Measurements from ENCODE around the gene ZBTB21.

The ZBTB21 gene

GRCh38 chr21:42042651-42043050 is 32.5 kb upstream of the ZBTB21 start:
- no peak overlapping the region for H3K27ac ChIP-seq (ENCODE audit: low read depth, low read length)
- no peaks in the 10 kb centered on the region for H3K79me2 ChIP-seq (ENCODE audit: control insufficient read depth, low read length)
- H3K36me3 ChIP-seq (ENCODE audit: control insufficient read depth, low read length), result no peaks in the 10 kb centered on the region
- no peaks in the 10 kb centered on the region for H3K9me3 ChIP-seq (ENCODE audit: control insufficient read depth, insufficient read depth, low read length)
- H3K4me1 ChIP-seq (ENCODE audit: control insufficient read depth, low read length), result peaks cover 2% of the 10 kb centered on the region; the same call in 1 of the 2 replicates
- TF ChIP-seq EZH2phosphoT487 (IDR thresholded peaks at IDR 0.05; ENCODE audit: borderline replicate concordance, low read length) (no peak), CTCF (IDR thresholded peaks at IDR 0.05; ENCODE audit: low read depth, low read length, poor library complexity, severe bottlenecking) (no peak)
- H4K20me1 ChIP-seq (ENCODE audit: control insufficient read depth, insufficient read depth, low read depth, low read length), result no peaks in the 10 kb centered on the region
- no peak overlapping the region for H3K4me2 ChIP-seq (ENCODE audit: low read length)
- H3K9me2 ChIP-seq (replicated peaks; ENCODE audit: control insufficient read depth, low read length), result no peaks in the 10 kb centered on the region
- H3K4me3 ChIP-seq (ENCODE audit: low read length), result no peak overlapping the region
- H3F3A ChIP-seq (ENCODE audit: control insufficient read depth, insufficient read depth), result no peaks in the 10 kb centered on the region
- H3K27me3 ChIP-seq (ENCODE audit: control insufficient read depth, low read length), result no peaks in the 10 kb centered on the region

- no peaks in the 10 kb centered on the region for H3F3A ChIP-seq (ENCODE audit: control insufficient read depth, insufficient read depth)
- no peaks in the 10 kb centered on the region for H3K9me2 ChIP-seq (replicated peaks; ENCODE audit: control insufficient read depth, low read length)
- TF ChIP-seq EZH2phosphoT487 (IDR thresholded peaks at IDR 0.05; ENCODE audit: borderline replicate concordance, low read length) (no peak), CTCF (IDR thresholded peaks at IDR 0.05; ENCODE audit: low read depth, low read length, poor library complexity, severe bottlenecking) (no peak)
- H3K9me3 ChIP-seq (ENCODE audit: control insufficient read depth, insufficient read depth, low read length), result no peaks in the 10 kb centered on the region
- peaks cover 7% of the 10 kb centered on the region; the same call in 1 of the 2 replicates for H3K4me1 ChIP-seq (ENCODE audit: control insufficient read depth, low read length)
- no peaks in the 10 kb centered on the region for H3K79me2 ChIP-seq (ENCODE audit: control insufficient read depth, low read length)
- no peak overlapping the region for H3K4me3 ChIP-seq (ENCODE audit: low read length)
- H3K27ac ChIP-seq (ENCODE audit: low read depth, low read length), result no peak overlapping the region
- no peak overlapping the region for H3K4me2 ChIP-seq (ENCODE audit: low read length)
- H3K36me3 ChIP-seq (ENCODE audit: control insufficient read depth, low read length), result no peaks in the 10 kb centered on the region
- no peaks in the 10 kb centered on the region for H4K20me1 ChIP-seq (ENCODE audit: control insufficient read depth, insufficient read depth, low read depth, low read length)
- no peaks in the 10 kb centered on the region for H3K27me3 ChIP-seq (ENCODE audit: control insufficient read depth, low read length)
These were observed 31.6 kb upstream of the ZBTB21 start for GRCh38 chr21:42041711-42042110.

- H3K4me2 ChIP-seq (ENCODE audit: low read length), result no peak overlapping the region
- H3K79me2 ChIP-seq (ENCODE audit: control insufficient read depth, low read length), result no peaks in the 10 kb centered on the region
- H3K27me3 ChIP-seq (ENCODE audit: control insufficient read depth, low read length), result no peaks in the 10 kb centered on the region
- no peaks in the 10 kb centered on the region for H3K9me2 ChIP-seq (replicated peaks; ENCODE audit: control insufficient read depth, low read length)
- no peak overlapping the region for H3K27ac ChIP-seq (ENCODE audit: low read depth, low read length)
- H3K4me1 ChIP-seq (ENCODE audit: control insufficient read depth, low read length), result peaks cover 7% of the 10 kb centered on the region; the same call in 1 of the 2 replicates
- no peaks in the 10 kb centered on the region for H3K9me3 ChIP-seq (ENCODE audit: control insufficient read depth, insufficient read depth, low read length)
- H4K20me1 ChIP-seq (ENCODE audit: control insufficient read depth, insufficient read depth, low read depth, low read length), result no peaks in the 10 kb centered on the region
- H3K4me3 ChIP-seq (ENCODE audit: low read length), result no peak overlapping the region
- no peaks in the 10 kb centered on the region for H3F3A ChIP-seq (ENCODE audit: control insufficient read depth, insufficient read depth)
- H3K36me3 ChIP-seq (ENCODE audit: control insufficient read depth, low read length), result no peaks in the 10 kb centered on the region
- no peak for TF ChIP-seq EZH2phosphoT487 (IDR thresholded peaks at IDR 0.05; ENCODE audit: borderline replicate concordance, low read length)
- TF ChIP-seq CTCF (IDR thresholded peaks at IDR 0.05; ENCODE audit: low read depth, low read length, poor library complexity, severe bottlenecking), result no peak
These were observed 31.1 kb upstream of the ZBTB21 start for GRCh38 chr21:42041246-42041645.

All from DOHH2 (cell line).